GM18519 (cell line): ENCODE data around the gene KLHL33.

Experiments used
- ATAC-seq: cut with Tn5 transposase; IDR thresholded peaks from one replicate; pipeline ENCODE4 v1.9.1; 2021; ENCODE audit warnings: mild to moderate bottlenecking, moderate library complexity; ENCODE audit not compliant: unreplicated experiment, low FRiP score

Gene KLHL33

DNA sequence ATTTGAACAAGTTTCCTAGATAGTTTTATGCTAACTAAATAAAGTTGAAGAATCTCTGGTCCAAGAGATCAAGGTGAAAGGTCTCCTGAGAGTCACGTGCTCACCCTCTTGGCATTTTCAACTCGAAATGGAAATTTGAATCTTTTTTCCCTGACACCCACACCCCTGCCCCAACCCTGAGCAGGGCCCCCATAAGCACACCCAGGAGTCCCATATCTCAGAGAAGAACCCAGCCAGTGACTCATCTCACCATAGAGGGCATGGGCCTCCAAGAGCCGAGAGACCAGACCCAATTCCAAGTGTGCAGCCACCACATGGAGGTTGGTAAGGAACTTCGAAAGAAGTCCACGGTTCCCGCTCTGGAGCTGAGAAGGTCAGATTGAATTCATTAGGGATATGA is 55.3 kb downstream of the KLHL33 start:
- no peak for ATAC-seq

DNA sequence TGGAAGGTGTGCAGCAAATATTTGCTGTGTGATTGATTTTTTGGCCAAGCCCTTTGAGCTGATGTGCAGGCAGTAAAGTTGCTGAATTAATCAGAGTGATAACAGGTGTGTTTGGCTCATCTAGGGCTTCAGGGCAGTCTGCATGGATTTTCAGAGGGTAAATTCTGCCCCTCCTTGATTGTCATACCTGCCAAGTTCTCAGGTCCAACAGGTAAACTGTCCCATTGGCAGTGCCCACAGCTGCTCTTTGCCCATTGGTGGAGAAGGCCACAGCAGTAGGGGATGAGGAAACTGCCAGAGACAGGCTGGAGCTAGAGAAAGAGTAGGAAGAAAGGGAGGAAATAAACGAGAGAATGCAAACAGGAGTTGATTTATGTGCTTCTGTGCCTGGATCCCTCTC is 56.2 kb downstream of the KLHL33 start:
- ATAC-seq = no peak

DNA sequence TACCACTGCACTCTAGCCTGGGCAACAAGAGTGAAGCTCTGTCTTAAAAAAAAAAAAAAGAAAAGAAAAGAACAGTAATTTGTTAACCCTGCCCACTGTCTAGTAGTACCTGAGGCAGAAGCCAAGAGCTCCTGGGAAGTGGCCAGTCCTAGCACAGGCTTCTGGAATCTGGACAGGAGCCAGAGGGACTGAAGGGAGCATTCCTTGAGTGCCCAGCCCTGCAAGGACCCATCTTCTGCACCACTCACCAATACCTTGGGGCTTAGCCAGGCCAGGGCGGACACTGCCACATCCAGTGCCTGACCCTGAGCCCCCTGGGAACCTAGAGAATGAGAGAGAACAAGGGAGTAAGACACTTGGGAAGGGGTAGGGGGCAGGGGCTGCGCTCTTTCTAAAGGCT is 58.8 kb downstream of the KLHL33 start:
- no peak for ATAC-seq

DNA sequence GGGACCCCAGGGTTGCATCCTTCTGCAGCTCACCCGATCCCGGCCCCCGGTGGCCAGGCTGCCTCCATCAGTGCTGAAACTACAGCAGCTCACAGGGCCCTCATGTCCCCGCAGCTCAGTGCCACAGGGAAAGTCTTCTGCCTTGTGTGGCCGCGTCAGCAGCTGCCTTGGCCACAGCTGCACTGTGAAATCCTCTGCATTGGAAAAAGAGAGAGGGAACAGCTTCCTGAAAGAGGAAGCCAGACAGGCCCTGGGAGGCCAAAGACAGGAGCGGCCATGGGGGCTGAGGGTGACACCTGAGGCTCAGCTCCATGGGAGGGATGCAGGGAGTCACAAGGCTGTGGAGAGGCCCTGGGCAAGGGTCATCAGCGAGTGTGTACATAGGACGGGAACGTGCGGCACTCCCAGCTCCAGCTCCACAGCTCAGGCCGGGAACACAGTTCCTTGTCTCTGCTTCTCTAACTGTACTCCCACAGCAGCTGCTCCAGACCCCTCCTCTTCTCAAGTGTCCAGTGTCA is 59.8 kb downstream of the KLHL33 start:
- no peak for ATAC-seq
